ENCODE results near the gene SPOP. TPM values are rescaled to one million over a fixed set of nuclear protein-coding genes. Genes with fewer than 3 reads are reported as not detected.

The SPOP gene
- total RNA-seq, 1 donor from 2014 or later, result 43.6 TPM

DNA sequence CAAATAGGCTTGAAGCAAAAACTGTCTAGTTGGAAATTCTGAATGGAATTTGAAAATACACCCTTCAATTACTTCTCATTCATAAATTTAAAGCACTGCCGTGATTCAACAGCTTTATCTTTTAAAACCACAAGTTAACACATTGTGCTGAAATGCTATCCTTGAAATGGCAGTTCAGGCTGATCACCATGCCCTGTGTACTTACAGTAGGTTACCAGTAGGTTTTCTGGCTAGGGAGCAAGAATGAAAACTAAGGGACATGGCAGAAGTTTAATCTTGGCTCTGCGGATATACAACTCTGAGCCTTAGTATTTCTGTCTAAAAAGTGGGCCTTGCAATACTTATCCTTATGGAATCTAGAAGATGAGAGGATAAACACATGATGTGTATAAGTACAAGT lies 74.2 kb downstream of the SPOP start:
- DNase-seq (ENCODE audit: low read depth), result no peak
- H3K4me3 ChIP-seq (ENCODE audit: low read depth, low read length), result no peak overlapping the region
- no peak for TF ChIP-seq CTCF (IDR thresholded peaks at IDR 0.05; ENCODE audit: insufficient read depth, low read length, poor library complexity, severe bottlenecking)
- H3K36me3 ChIP-seq (ENCODE audit: control insufficient read depth, insufficient read depth, low read length), result peaks cover 1% of the 10 kb centered on the region
- H3K27me3 ChIP-seq (ENCODE audit: control insufficient read depth, insufficient read depth, low read length), result no peaks in the 10 kb centered on the region

DNA sequence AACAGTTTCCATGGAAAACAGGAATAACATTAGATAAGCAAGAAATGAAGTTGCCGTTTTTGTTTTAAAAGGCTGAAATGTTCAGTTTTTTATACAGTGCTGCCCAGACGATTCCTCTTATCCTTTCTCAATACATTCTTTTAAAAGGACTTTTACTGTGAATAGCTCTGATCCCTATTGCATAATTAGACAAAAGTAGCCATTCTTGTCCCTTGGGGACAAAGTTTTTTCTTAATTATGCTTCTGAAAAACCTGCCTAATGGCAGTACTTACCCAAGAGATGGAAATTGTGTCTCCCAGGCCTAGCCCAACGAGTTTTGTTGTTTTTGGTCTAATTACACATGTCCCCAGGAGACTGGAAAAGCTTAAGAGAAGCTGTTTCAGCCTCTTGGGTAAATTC lies 74.7 kb downstream of the SPOP start:
- no peak overlapping the region for H3K4me3 ChIP-seq (ENCODE audit: low read depth, low read length)
- H3K27me3 ChIP-seq (ENCODE audit: control insufficient read depth, insufficient read depth, low read length), result no peaks in the 10 kb centered on the region
- TF ChIP-seq CTCF (IDR thresholded peaks at IDR 0.05; ENCODE audit: insufficient read depth, low read length, poor library complexity, severe bottlenecking), result no peak
- DNase-seq (ENCODE audit: low read depth), result no peak
- peaks cover 1% of the 10 kb centered on the region for H3K36me3 ChIP-seq (ENCODE audit: control insufficient read depth, insufficient read depth, low read length)

- no peak for TF ChIP-seq CTCF (IDR thresholded peaks at IDR 0.05; ENCODE audit: insufficient read depth, low read length, poor library complexity, severe bottlenecking)
- Histone ChIP-seq H3K36me3 (ENCODE audit: control insufficient read depth, insufficient read depth, low read length) (peaks cover 1% of the 10 kb centered on the region), H3K4me3 (ENCODE audit: low read depth, low read length) (no peak overlapping the region), H3K27me3 (ENCODE audit: control insufficient read depth, insufficient read depth, low read length) (no peaks in the 10 kb centered on the region)
- DNase-seq (ENCODE audit: low read depth), result no peak
These were observed 75.1 kb downstream of the SPOP start for GRCh38 chr17:49602783-49603182.

DNA sequence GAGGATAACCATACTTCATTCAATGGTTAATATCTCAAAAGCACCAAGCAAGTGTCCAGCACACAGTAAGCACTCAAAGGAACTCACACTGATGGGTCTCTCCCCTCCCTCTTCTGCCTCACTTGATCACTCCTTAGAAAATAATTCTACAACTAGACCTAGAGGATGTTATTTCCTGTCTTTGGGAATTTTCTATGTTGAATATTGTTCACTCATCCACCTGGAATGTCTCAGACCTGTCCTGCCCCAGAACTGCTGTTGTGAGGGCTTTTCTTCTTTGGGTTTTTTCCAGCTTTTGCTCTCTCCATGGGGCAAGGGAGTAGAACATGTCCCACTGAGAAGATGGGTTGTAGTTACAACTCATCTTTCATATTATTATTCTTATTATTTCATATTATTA lies 76.9 kb downstream of the SPOP start:
- no peak overlapping the region for H3K4me3 ChIP-seq (ENCODE audit: low read depth, low read length)
- DNase-seq (ENCODE audit: low read depth), result no peak
- TF ChIP-seq CTCF (IDR thresholded peaks at IDR 0.05; ENCODE audit: insufficient read depth, low read length, poor library complexity, severe bottlenecking), result no peak
- H3K36me3 ChIP-seq (ENCODE audit: control insufficient read depth, insufficient read depth, low read length), result peaks cover 1% of the 10 kb centered on the region
- H3K27me3 ChIP-seq (ENCODE audit: control insufficient read depth, insufficient read depth, low read length), result no peaks in the 10 kb centered on the region

GRCh38 chr17:49598918-49599317 lies 79.0 kb downstream of the SPOP start:
- no peak for DNase-seq (ENCODE audit: low read depth)
- Histone ChIP-seq H3K27me3 (ENCODE audit: control insufficient read depth, insufficient read depth, low read length) (no peaks in the 10 kb centered on the region), H3K4me3 (ENCODE audit: low read depth, low read length) (no peak overlapping the region), H3K36me3 (ENCODE audit: control insufficient read depth, insufficient read depth, low read length) (peaks cover 1% of the 10 kb centered on the region)
- no peak for TF ChIP-seq CTCF (IDR thresholded peaks at IDR 0.05; ENCODE audit: insufficient read depth, low read length, poor library complexity, severe bottlenecking)

GRCh38 chr17:49597928-49598655 lies 79.8 kb downstream of the SPOP start:
- Histone ChIP-seq H3K27me3 (ENCODE audit: control insufficient read depth, insufficient read depth, low read length) (no peaks in the 10 kb centered on the region), H3K36me3 (ENCODE audit: control insufficient read depth, insufficient read depth, low read length) (peaks cover 1% of the 10 kb centered on the region), H3K4me3 (ENCODE audit: low read depth, low read length) (no peak overlapping the region)
- TF ChIP-seq CTCF (IDR thresholded peaks at IDR 0.05; ENCODE audit: insufficient read depth, low read length, poor library complexity, severe bottlenecking), result no peak
- no peak for DNase-seq (ENCODE audit: low read depth)
